ENCODE data around the gene FASN.

GRCh38 chr17:82039695-82040299 is 58.2 kb downstream of the FASN start:
- TF ChIP-seq CTCF (IDR thresholded peaks at IDR 0.05) (no peak), SIN3A (IDR thresholded peaks at IDR 0.05; ENCODE audit: borderline replicate concordance, low read depth, low read length) (no peak), PBX3 (IDR thresholded peaks at IDR 0.05) (no peak), REST (IDR thresholded peaks at IDR 0.05; ENCODE audit: low read depth, low read length) (no peak), SMC3 (IDR thresholded peaks at IDR 0.05; ENCODE audit: low read depth, low read length) (no peak), EZH2phosphoT487 (IDR thresholded peaks at IDR 0.05; ENCODE audit: borderline replicate concordance, low read depth) (no peak), JUND (IDR thresholded peaks at IDR 0.05) (no peak)
